ENCODE results near the gene PANX1. TPM values are rescaled to one million over a fixed set of nuclear protein-coding genes. Genes with fewer than 3 reads are reported as not detected.

PANX1 gene
- polyA plus RNA-seq, 2 donors: 2.9 to 3.5 TPM

DNA sequence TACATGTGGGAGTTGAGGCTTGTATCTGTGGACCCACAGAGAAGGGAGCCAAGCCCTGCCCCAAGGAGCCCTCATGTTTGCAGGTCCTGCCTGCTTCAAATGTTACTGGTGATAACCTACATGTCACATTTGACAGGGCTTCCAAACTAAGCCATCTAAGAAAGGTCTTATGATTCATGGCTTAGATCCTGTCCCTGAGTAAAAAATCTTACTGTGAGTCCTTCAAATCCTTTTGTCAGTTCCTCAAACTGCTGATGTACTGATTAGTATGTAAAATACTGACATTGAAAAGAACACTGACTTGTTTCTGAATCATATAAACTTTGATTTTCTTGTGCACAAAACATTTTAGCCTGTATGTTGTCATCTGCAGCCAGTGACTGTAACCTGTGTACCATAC, 1.0 kb upstream of the PANX1 start:
- Histone ChIP-seq H3K9me3 (ENCODE audit: control insufficient read depth in 2 of 2, insufficient read depth in 1 of 2, low read depth in 1 of 2, low read length in 1 of 2) (no peaks in the 10 kb centered on the region), H3K27me3 (ENCODE audit: control insufficient read depth in 1 of 2, insufficient read depth in 2 of 2, low read length in 2 of 2) (no peaks in the 10 kb centered on the region), H3K4me3 (ENCODE audit: low read depth in 1 of 2, low read length in 2 of 2) (peak overlapping the region in 1 of 2 donors; percentile 85), H3K36me3 (ENCODE audit: control insufficient read depth in 2 of 2, insufficient read depth in 2 of 2, low read length in 1 of 2) (no peaks in the 10 kb centered on the region), H3K4me1 (ENCODE audit: control insufficient read depth in 2 of 2, insufficient read depth in 2 of 2, low read length in 1 of 2) (peaks cover 6 to 18% of the 10 kb centered on the region in 2 donors), H3K27ac (ENCODE audit: low read depth in 2 of 2, low read length in 1 of 2) (no peak overlapping the region)

DNA sequence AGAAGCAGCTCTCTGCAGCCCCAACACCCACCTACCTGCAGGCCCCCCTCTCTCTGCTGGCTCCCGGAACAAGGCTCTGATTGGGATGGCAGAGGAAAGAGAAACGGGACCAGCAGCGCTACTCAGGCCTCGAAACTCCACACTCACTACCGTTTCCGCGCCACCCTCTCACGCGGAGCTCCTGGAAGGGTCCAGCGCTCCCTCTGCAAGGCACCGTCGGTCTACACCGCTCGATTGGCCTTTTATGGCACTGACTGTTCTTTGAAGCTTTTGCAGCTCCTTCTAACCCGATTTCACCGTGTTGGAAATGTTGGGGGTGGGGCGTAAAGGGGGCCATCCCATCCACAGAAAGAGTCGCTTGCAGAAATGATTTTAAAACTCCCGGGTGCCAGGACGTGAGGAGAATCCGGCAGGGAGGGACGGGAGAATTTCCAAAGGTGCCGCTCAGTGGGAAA, 323 bp upstream of the PANX1 start:
- peak overlapping the region; percentile 86 to 96 for H3K27ac ChIP-seq (ENCODE audit: low read depth in 2 of 2, low read length in 1 of 2)
- H3K36me3 ChIP-seq (ENCODE audit: control insufficient read depth in 2 of 2, insufficient read depth in 2 of 2, low read length in 1 of 2): no peaks in the 10 kb centered on the region
- no peaks in the 10 kb centered on the region for H3K27me3 ChIP-seq (ENCODE audit: control insufficient read depth in 1 of 2, insufficient read depth in 2 of 2, low read length in 2 of 2)
- peak overlapping the region; percentile 71 to 85 for H3K4me3 ChIP-seq (ENCODE audit: low read depth in 1 of 2, low read length in 2 of 2)
- peaks cover 6 to 22% of the 10 kb centered on the region in 2 donors for H3K4me1 ChIP-seq (ENCODE audit: control insufficient read depth in 2 of 2, insufficient read depth in 2 of 2, low read length in 1 of 2)
- no peaks in the 10 kb centered on the region for H3K9me3 ChIP-seq (ENCODE audit: control insufficient read depth in 2 of 2, insufficient read depth in 1 of 2, low read depth in 1 of 2, low read length in 1 of 2)
- WGBS, 2 donors: 0 to 1% methylated on average over 23 of the region's 23 CpGs

DNA sequence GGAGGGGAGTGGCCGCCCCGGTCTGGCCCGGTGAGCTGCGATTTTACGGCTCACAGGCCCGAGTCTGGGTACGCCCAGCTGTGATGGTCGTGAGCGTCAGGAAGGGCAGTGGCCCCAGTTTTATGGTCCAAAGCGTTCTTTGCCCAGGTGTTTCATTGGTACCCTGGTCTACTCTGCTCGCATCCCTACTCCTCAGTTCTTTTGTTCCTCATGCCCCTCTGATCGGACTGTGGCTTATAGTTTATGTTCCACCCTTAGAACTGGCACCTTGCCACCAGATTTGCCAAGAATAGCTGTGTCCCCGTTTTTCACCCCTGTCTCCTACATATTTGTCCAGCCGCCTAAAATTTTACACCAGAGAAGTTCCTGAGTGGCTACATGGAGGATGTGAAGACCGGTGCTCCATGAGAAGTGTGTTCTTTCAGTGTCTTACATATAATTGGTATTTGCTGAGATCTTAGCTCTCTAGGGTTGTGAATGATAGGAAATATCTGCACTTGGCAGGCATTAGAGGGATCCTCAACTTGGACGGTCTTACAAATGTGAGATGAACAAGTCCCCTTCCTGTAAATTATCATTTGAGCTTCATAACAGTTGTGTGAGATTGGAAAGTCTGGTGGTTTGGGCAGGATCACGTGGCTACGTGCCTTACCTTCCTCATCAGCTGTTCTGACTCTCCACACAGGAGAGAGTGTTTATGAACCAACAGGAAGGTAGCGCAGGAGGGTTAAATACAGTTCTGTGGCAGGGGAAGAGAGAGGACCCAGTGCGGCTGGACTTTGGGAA, 1.1 kb downstream of the PANX1 start:
- Histone ChIP-seq H3K27ac (ENCODE audit: low read depth in 2 of 2, low read length in 1 of 2) (peak overlapping the region; percentile 86 to 96), H3K36me3 (ENCODE audit: control insufficient read depth in 2 of 2, insufficient read depth in 2 of 2, low read length in 1 of 2) (no peaks in the 10 kb centered on the region), H3K4me1 (ENCODE audit: control insufficient read depth in 2 of 2, insufficient read depth in 2 of 2, low read length in 1 of 2) (peaks cover 6 to 22% of the 10 kb centered on the region in 2 donors), H3K9me3 (ENCODE audit: control insufficient read depth in 2 of 2, insufficient read depth in 1 of 2, low read depth in 1 of 2, low read length in 1 of 2) (no peaks in the 10 kb centered on the region), H3K4me3 (ENCODE audit: low read depth in 1 of 2, low read length in 2 of 2) (peak overlapping the region; percentile 71 to 85), H3K27me3 (ENCODE audit: control insufficient read depth in 1 of 2, insufficient read depth in 2 of 2, low read length in 2 of 2) (no peaks in the 10 kb centered on the region)
- WGBS, 2 donors: 8 to 11% methylated on average over 20 of the region's 20 CpGs

DNA sequence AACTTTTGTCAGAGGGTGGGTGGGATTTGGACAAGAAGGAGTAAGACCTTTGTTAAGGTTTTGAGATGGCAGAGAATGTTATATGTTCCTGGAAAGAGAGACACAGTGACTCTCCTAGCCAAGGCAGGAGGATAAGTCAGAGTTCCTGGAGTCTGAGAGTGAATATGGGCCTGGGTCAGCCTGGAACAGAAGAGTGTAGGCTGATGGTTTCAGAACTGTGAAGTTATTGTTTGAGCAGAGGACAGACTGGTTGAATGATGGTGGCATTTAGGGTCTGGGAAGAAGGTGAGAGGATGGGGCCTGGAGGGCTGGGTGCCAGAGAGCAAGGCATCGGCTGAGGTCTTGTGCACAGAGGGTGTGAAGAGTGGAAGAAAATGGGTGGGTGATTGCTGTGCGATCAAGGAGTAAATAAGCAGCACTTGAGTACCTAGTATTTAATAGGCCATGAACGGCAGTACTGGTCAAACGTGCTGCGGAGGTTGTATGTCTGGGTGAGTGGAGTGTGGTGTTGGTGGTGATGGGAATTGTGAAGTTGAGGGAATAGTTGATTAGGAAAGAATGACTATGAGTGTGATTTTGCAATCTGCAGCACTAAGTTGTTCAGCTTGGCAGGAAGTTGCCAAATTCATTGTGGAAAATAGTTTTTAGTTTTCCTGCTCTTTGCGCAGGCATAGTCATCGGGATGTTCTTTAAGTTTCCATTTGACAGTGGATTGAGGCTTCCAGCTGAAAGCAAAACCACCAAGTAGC, 1.8 kb downstream of the PANX1 start:
- Histone ChIP-seq H3K4me3 (ENCODE audit: low read depth in 1 of 2, low read length in 2 of 2) (peak overlapping the region in 1 of 2 donors; percentile 85), H3K27ac (ENCODE audit: low read depth in 2 of 2, low read length in 1 of 2) (peak overlapping the region; percentile 86 to 96), H3K36me3 (ENCODE audit: control insufficient read depth in 2 of 2, insufficient read depth in 2 of 2, low read length in 1 of 2) (no peaks in the 10 kb centered on the region), H3K9me3 (ENCODE audit: control insufficient read depth in 2 of 2, insufficient read depth in 1 of 2, low read depth in 1 of 2, low read length in 1 of 2) (no peaks in the 10 kb centered on the region), H3K4me1 (ENCODE audit: control insufficient read depth in 2 of 2, insufficient read depth in 2 of 2, low read length in 1 of 2) (peaks cover 8 to 25% of the 10 kb centered on the region in 2 donors), H3K27me3 (ENCODE audit: control insufficient read depth in 1 of 2, insufficient read depth in 2 of 2, low read length in 2 of 2) (no peaks in the 10 kb centered on the region)
- WGBS, 2 donors: 40 to 57% methylated on average over 7 of the region's 7 CpGs

DNA sequence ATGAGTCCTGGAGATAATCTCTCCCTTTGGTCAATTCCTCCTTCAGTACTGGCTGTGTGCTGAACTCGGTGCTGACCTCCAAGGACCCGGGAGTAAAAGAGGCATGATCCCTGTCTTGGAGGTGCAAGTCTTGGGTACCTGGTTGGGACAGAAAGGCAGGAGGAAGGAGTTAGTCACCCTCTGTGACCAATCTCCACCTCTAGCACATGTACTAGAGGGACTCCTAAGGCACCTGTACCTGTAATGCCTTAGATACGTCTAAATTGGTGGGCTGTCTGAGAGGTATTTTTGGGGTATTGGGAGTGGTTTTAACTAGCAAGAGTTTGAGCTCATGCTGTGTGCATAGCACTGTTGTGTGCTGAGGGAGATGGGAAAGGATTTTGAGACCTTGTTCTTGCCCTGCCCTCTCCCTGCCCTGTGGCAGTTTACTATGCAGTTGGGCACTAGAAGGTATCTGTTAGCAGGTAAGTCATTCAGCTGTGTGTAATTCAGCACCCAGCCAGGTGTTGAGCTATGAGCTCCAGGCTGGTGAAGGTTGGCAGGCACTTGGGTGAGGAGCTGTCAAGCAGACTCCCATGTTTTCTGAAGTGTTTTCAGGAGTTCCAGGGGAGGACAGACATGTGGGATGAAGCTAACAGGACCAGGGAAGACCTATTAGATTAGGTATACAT, 2.5 kb downstream of the PANX1 start:
- WGBS, 2 donors: 41 to 72% methylated on average over 3 of the region's 3 CpGs
- H3K4me1 ChIP-seq (ENCODE audit: control insufficient read depth in 2 of 2, insufficient read depth in 2 of 2, low read length in 1 of 2): peaks cover 8 to 25% of the 10 kb centered on the region in 2 donors
- peak overlapping the region; percentile 18 to 96 for H3K27ac ChIP-seq (ENCODE audit: low read depth in 2 of 2, low read length in 1 of 2)
- H3K27me3 ChIP-seq (ENCODE audit: control insufficient read depth in 1 of 2, insufficient read depth in 2 of 2, low read length in 2 of 2): no peaks in the 10 kb centered on the region
- no peaks in the 10 kb centered on the region for H3K9me3 ChIP-seq (ENCODE audit: control insufficient read depth in 2 of 2, insufficient read depth in 1 of 2, low read depth in 1 of 2, low read length in 1 of 2)
- H3K4me3 ChIP-seq (ENCODE audit: low read depth in 1 of 2, low read length in 2 of 2): no peak overlapping the region
- H3K36me3 ChIP-seq (ENCODE audit: control insufficient read depth in 2 of 2, insufficient read depth in 2 of 2, low read length in 1 of 2): no peaks in the 10 kb centered on the region

DNA sequence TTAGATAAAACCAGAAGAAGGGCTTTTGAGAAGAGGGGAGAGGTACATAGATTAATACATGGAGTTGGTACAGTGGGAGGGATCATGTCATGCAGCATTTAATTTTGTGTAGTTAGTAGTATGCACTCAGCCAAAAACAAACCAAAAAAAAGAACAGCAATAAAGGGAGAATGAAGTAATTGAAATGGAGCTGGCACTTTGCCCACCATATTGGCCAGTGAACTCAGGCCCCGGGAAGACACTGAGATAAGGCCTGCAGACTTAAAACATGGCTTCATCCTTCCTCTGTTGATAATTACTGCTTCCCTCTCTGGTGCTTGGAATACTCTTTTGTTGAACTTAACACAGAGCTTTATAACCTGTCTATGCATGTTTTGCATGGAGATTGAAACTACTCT, 3.1 kb downstream of the PANX1 start:
- WGBS, 2 donors: 13 to 16% methylated on average over 1 of the region's 1 CpG
- Histone ChIP-seq H3K4me3 (ENCODE audit: low read depth in 1 of 2, low read length in 2 of 2) (no peak overlapping the region), H3K27me3 (ENCODE audit: control insufficient read depth in 1 of 2, insufficient read depth in 2 of 2, low read length in 2 of 2) (no peaks in the 10 kb centered on the region), H3K36me3 (ENCODE audit: control insufficient read depth in 2 of 2, insufficient read depth in 2 of 2, low read length in 1 of 2) (no peaks in the 10 kb centered on the region), H3K9me3 (ENCODE audit: control insufficient read depth in 2 of 2, insufficient read depth in 1 of 2, low read depth in 1 of 2, low read length in 1 of 2) (no peaks in the 10 kb centered on the region), H3K27ac (ENCODE audit: low read depth in 2 of 2, low read length in 1 of 2) (peak overlapping the region in 1 of 2 donors; percentile 16), H3K4me1 (ENCODE audit: control insufficient read depth in 2 of 2, insufficient read depth in 2 of 2, low read length in 1 of 2) (peaks cover 8 to 25% of the 10 kb centered on the region in 2 donors)

DNA sequence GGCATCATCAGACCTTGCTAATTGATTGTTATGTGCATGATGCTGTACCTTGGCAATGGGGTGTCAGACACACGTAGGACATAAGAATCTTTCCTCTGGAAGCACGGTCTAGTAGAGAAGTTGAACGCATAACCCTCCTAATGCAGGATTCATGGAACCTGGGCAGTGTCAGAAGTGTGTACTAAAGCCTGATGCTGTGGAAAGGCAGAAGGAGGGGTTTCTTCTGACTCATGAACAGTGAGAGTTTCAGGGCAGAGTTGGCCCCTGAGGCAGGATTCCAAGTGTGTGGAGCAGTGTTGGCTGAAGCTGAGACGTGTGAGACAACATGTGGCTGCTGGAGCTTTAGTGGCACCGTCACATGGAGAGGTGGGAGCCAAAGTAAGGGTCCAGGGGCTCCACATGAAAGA, 3.5 kb downstream of the PANX1 start:
- peaks cover 8 to 25% of the 10 kb centered on the region in 2 donors for H3K4me1 ChIP-seq (ENCODE audit: control insufficient read depth in 2 of 2, insufficient read depth in 2 of 2, low read length in 1 of 2)
- no peaks in the 10 kb centered on the region for H3K9me3 ChIP-seq (ENCODE audit: control insufficient read depth in 2 of 2, insufficient read depth in 1 of 2, low read depth in 1 of 2, low read length in 1 of 2)
- no peaks in the 10 kb centered on the region for H3K36me3 ChIP-seq (ENCODE audit: control insufficient read depth in 2 of 2, insufficient read depth in 2 of 2, low read length in 1 of 2)
- H3K27ac ChIP-seq (ENCODE audit: low read depth in 2 of 2, low read length in 1 of 2): peak overlapping the region in 1 of 2 donors; percentile 24
- H3K27me3 ChIP-seq (ENCODE audit: control insufficient read depth in 1 of 2, insufficient read depth in 2 of 2, low read length in 2 of 2): no peaks in the 10 kb centered on the region
- H3K4me3 ChIP-seq (ENCODE audit: low read depth in 1 of 2, low read length in 2 of 2): no peak overlapping the region
- 38 to 58% methylated on average over 5 of the region's 5 CpGs for WGBS, 2 donors

DNA sequence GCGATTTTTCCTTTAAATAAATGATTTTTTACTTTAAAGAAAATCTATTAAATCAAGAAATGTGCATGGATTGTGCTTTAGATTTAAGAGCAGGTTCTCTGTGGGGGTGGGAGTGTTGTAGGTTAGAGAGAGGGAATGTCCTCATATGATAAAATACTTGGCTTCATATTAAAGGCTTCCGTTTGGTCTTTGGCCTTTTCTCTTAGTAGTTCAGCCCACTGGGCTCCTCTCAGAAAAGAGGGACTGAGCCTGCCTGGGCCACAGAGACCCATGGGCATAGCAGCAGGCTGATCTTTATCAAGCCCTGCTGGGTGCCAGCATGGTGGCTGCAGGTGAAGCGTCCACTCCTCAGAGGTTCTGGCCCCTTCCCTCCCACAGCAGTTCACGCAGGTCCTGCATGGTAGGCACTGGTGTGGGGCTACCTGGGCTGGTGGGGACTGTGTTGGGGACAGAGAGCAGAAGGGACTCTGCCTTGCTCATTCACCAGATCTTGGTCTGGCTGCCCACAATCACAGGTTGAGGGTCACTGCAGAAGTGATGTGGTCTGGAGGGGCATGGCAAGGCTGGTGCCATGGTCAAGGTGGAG, 4.3 kb downstream of the PANX1 start:
- H3K4me3 ChIP-seq (ENCODE audit: low read depth in 1 of 2, low read length in 2 of 2): no peak overlapping the region
- 92 to 98% methylated on average over 4 of the region's 4 CpGs for WGBS, 2 donors
- H3K4me1 ChIP-seq (ENCODE audit: control insufficient read depth in 2 of 2, insufficient read depth in 2 of 2, low read length in 1 of 2): peaks cover 8 to 25% of the 10 kb centered on the region in 2 donors
- no peaks in the 10 kb centered on the region for H3K27me3 ChIP-seq (ENCODE audit: control insufficient read depth in 1 of 2, insufficient read depth in 2 of 2, low read length in 2 of 2)
- no peaks in the 10 kb centered on the region for H3K9me3 ChIP-seq (ENCODE audit: control insufficient read depth in 2 of 2, insufficient read depth in 1 of 2, low read depth in 1 of 2, low read length in 1 of 2)
- no peak overlapping the region for H3K27ac ChIP-seq (ENCODE audit: low read depth in 2 of 2, low read length in 1 of 2)
- H3K36me3 ChIP-seq (ENCODE audit: control insufficient read depth in 2 of 2, insufficient read depth in 2 of 2, low read length in 1 of 2): no peaks in the 10 kb centered on the region

DNA sequence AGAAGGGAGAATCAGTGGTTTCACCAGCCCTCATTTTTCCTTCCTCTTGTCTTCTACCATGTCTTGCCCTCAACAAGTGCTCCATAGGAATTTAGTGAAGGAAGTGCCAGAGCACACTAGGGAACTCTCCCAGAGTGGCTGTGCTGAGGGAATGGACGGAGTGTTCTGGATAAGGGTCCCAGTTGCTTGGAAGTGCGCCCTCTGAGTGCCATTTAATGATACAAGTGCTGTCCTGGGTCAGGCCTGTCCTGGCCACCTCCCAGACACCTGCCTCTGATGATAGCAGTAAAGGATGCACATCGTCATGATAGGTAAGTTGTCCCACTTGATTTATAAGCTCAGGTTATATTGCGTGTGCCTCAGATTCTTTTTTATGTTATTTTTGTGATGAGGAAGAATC, 5.1 kb downstream of the PANX1 start:
- Histone ChIP-seq H3K4me1 (ENCODE audit: control insufficient read depth in 2 of 2, insufficient read depth in 2 of 2, low read length in 1 of 2) (peaks cover 8 to 25% of the 10 kb centered on the region in 2 donors), H3K4me3 (ENCODE audit: low read depth in 1 of 2, low read length in 2 of 2) (no peak overlapping the region), H3K27me3 (ENCODE audit: control insufficient read depth in 1 of 2, insufficient read depth in 2 of 2, low read length in 2 of 2) (no peaks in the 10 kb centered on the region), H3K27ac (ENCODE audit: low read depth in 2 of 2, low read length in 1 of 2) (no peak overlapping the region), H3K9me3 (ENCODE audit: control insufficient read depth in 2 of 2, insufficient read depth in 1 of 2, low read depth in 1 of 2, low read length in 1 of 2) (no peaks in the 10 kb centered on the region), H3K36me3 (ENCODE audit: control insufficient read depth in 2 of 2, insufficient read depth in 2 of 2, low read length in 1 of 2) (no peaks in the 10 kb centered on the region)
- WGBS, 2 donors: 92 to 93% methylated on average over 4 of the region's 4 CpGs
